Fibroblast of lung (primary cell): ENCODE results near the gene SAMSN1. TPM values are rescaled to one million over a fixed set of nuclear protein-coding genes. Genes with fewer than 3 reads are reported as not detected.

Experiments
- DNase-seq, 2 donors: peaks; one replicate each; pipeline versions ENCODE4 v3.0.0 to v3.0.0-alpha.2; 2010; ENCODE audit warnings: low read depth in 2 of 2
- H2AFZ ChIP-seq: 2 replicates; pipeline ENCODE4 v1.5.1; 2012; ENCODE audit warnings: low read length, control low read depth, inconsistent platforms
- H3K27ac ChIP-seq: 2 replicates; pipeline ENCODE4 v1.5.1; 2011; ENCODE audit warnings: low read length, control low read depth; ENCODE audit not compliant: insufficient read depth
- H3K27me3 ChIP-seq: 2 replicates; pipeline ENCODE4 v1.5.1; 2011; ENCODE audit warnings: mild to moderate bottlenecking, low read length; ENCODE audit not compliant: control insufficient read depth, insufficient read depth
- H3K36me3 ChIP-seq: 2 replicates; pipeline ENCODE4 v1.5.1; 2011; ENCODE audit warnings: low read length; ENCODE audit not compliant: control insufficient read depth, insufficient read depth
- H3K4me1 ChIP-seq: 2 replicates; pipeline ENCODE4 v1.5.1; 2011; ENCODE audit warnings: low read length; ENCODE audit not compliant: control insufficient read depth, insufficient read depth; ENCODE audit errors: extremely low read depth
- H3K4me2 ChIP-seq: 2 replicates; pipeline ENCODE4 v1.5.1; 2011; ENCODE audit warnings: low read length, control low read depth; ENCODE audit not compliant: insufficient read depth; ENCODE audit errors: extremely low read depth
- H3K4me3 ChIP-seq, 4 experiments: fragments of 200-600 bp in 1 of 4; sonication (generic) in 1 of 4; replicated peaks in 1 of 4; 2 replicates each; pipeline ENCODE4 v1.5.1; 2011 to 2016; ENCODE audit warnings: low read length in 4 of 4, low read depth in 3 of 4, mild to moderate bottlenecking in 3 of 4, control low read depth in 2 of 4, inconsistent platforms in 1 of 4, mixed read lengths in 1 of 4; ENCODE audit not compliant: insufficient read depth in 1 of 4; ENCODE audit errors: control extremely low read depth in 1 of 4
- H3K79me2 ChIP-seq: 2 replicates; pipeline ENCODE4 v1.5.1; 2012; ENCODE audit warnings: mild to moderate bottlenecking, low read length, inconsistent platforms; ENCODE audit not compliant: control insufficient read depth, insufficient read depth
- H3K9ac ChIP-seq: 2 replicates; pipeline ENCODE4 v1.5.1; 2011; ENCODE audit warnings: mild to moderate bottlenecking, low read length, control low read depth; ENCODE audit not compliant: insufficient read depth
- H3K9me3 ChIP-seq: 2 replicates; pipeline ENCODE4 v1.5.1; 2012; ENCODE audit warnings: low read depth, low read length; ENCODE audit not compliant: control insufficient read depth, insufficient read depth
- H4K20me1 ChIP-seq: 2 replicates; pipeline ENCODE4 v1.5.1; 2011; ENCODE audit warnings: low read length; ENCODE audit not compliant: control insufficient read depth, insufficient read depth; ENCODE audit errors: extremely low read depth
- CTCF ChIP-seq, 2 donors: IDR thresholded peaks in 1 of 2; conservative IDR thresholded peaks in 1 of 2; 1 replicate in 1 of 2; 2 replicates in 1 of 2; pipeline ENCODE4 v1.5.1; 2011 to 2012; ENCODE audit warnings: low read length in 2 of 2, control low read depth in 1 of 2, inconsistent platforms in 1 of 2, low read depth in 1 of 2, mild to moderate bottlenecking in 1 of 2
- EZH2 ChIP-seq: IDR thresholded peaks from 2 replicates; pipeline ENCODE4 v1.5.1; 2012; ENCODE audit warnings: low read length, control low read depth, mild to moderate bottlenecking; ENCODE audit errors: missing control alignments
- polyA plus RNA-seq, 2 donors: library from polyadenylated mRNA; depleted of rRNA in 1 of 2; stranded (reverse) in 1 of 2; unstranded in 1 of 2; fragments of >200 nt; gene quantifications; 2 replicates each; pipeline ENCODE4 v1.2.1, GENCODE V29; 2011 to 2012; ENCODE audit warnings: missing spikeins in 1 of 2
- total RNA-seq: library from RNA; depleted of rRNA; stranded (reverse); fragments of >200 nt; gene quantifications from 2 replicates; pipeline ENCODE4 v1.2.1, GENCODE V29; 2014

SAMSN1 gene
- total and polyA plus RNA-seq, 2 donors (not counting 1 experiment from before 2014, with no cell fraction given) = not detected

- Histone ChIP-seq H3K79me2 (no peaks in the 10 kb centered on the region), H3K27me3 (no peaks in the 10 kb centered on the region)
Observed at GRCh38 chr21:14551741-14552140, 5.6 kb upstream of the SAMSN1 start.

GRCh38 chr21:14550135-14550534 lies 4.0 kb upstream of the SAMSN1 start:
- H3K79me2 ChIP-seq = no peaks in the 10 kb centered on the region
- DNase-seq = no peak
- H3K36me3 ChIP-seq = no peaks in the 10 kb centered on the region
- H3K9ac ChIP-seq = no peak overlapping the region
- no peak overlapping the region for H3K4me3 ChIP-seq
- no peaks in the 10 kb centered on the region for H3K4me1 ChIP-seq
- H2AFZ ChIP-seq = no peak overlapping the region
- no peaks in the 10 kb centered on the region for H3K9me3 ChIP-seq
- H3K27me3 ChIP-seq = no peaks in the 10 kb centered on the region
- H3K4me2 ChIP-seq = no peak overlapping the region
- no peaks in the 10 kb centered on the region for H4K20me1 ChIP-seq
- TF ChIP-seq EZH2 (no peak), CTCF (conservative IDR thresholded peaks at IDR 0.05 in 1 of 2, IDR thresholded peaks at IDR 0.05 in 1 of 2; ENCODE audit: low read depth in 1 of 2, low read length in 2 of 2) (no peak)
- no peak overlapping the region for H3K27ac ChIP-seq

More at GRCh38 chr21:14551741-14552140, 5.6 kb upstream of the SAMSN1 start:
- H3K4me1 ChIP-seq = no peaks in the 10 kb centered on the region
- no peak for DNase-seq
- H3K4me3 ChIP-seq = no peak overlapping the region
- H3K27ac ChIP-seq = no peak overlapping the region
- H3K9ac ChIP-seq = no peak overlapping the region
- no peaks in the 10 kb centered on the region for H4K20me1 ChIP-seq
- H2AFZ ChIP-seq = no peak overlapping the region
- no peaks in the 10 kb centered on the region for H3K9me3 ChIP-seq
- H3K36me3 ChIP-seq = no peaks in the 10 kb centered on the region
- no peak overlapping the region for H3K4me2 ChIP-seq
- TF ChIP-seq CTCF (conservative IDR thresholded peaks at IDR 0.05 in 1 of 2, IDR thresholded peaks at IDR 0.05 in 1 of 2; ENCODE audit: low read depth in 1 of 2, low read length in 2 of 2) (no peak), EZH2 (no peak)

GRCh38 chr21:14548779-14549178 lies 2.7 kb upstream of the SAMSN1 start:
- H2AFZ ChIP-seq = no peak overlapping the region
- DNase-seq = no peak

More at GRCh38 chr21:14548779-14549178, 2.7 kb upstream of the SAMSN1 start:
- H4K20me1 ChIP-seq = no peaks in the 10 kb centered on the region
- no peak overlapping the region for H3K4me2 ChIP-seq
- H3K9ac ChIP-seq = no peak overlapping the region
- no peaks in the 10 kb centered on the region for H3K27me3 ChIP-seq
- H3K4me3 ChIP-seq = no peak overlapping the region
- no peak overlapping the region for H3K27ac ChIP-seq
- no peak for TF ChIP-seq CTCF (conservative IDR thresholded peaks at IDR 0.05 in 1 of 2, IDR thresholded peaks at IDR 0.05 in 1 of 2; ENCODE audit: low read depth in 1 of 2, low read length in 2 of 2)
- TF ChIP-seq EZH2 = no peak
- H3K9me3 ChIP-seq = no peaks in the 10 kb centered on the region
- no peaks in the 10 kb centered on the region for H3K79me2 ChIP-seq
- H3K4me1 ChIP-seq = no peaks in the 10 kb centered on the region
- no peaks in the 10 kb centered on the region for H3K36me3 ChIP-seq
